HCT116 (cell line): ENCODE data around the gene TBX3.

ENCODE experiments used
- CTCF ChIP-seq, 3 experiments: fragments of 200-600 bp in 1 of 3; sonication (generic) in 1 of 3; IDR thresholded peaks in 2 of 3; conservative IDR thresholded peaks in 1 of 3; 2 replicates each; pipeline ENCODE4 v1.5.1; 2012 to 2017; ENCODE audit warnings: low read depth in 2 of 3, low read length in 2 of 3, antibody characterized with exemption in 1 of 3, borderline replicate concordance in 1 of 3, control low read depth in 1 of 3, mild to moderate bottlenecking in 1 of 3, mixed read lengths in 1 of 3, mixed run types in 1 of 3, moderate library complexity in 1 of 3; ENCODE audit not compliant: insufficient read depth in 1 of 3
- ELF1 ChIP-seq: IDR thresholded peaks from 2 replicates; pipeline ENCODE4 v1.6.1; 2012; ENCODE audit warnings: low read depth, borderline replicate concordance
- EZH2 ChIP-seq: fragments of 200-600 bp; sonication (generic); IDR thresholded peaks from 2 replicates; pipeline ENCODE4 v1.6.1; 2017; ENCODE audit warnings: antibody characterized with exemption, mixed run types
- EZH2phosphoT487 ChIP-seq: fragments of 200-600 bp; IDR thresholded peaks from 2 replicates; pipeline ENCODE4 v1.6.1; 2018; ENCODE audit warnings: antibody characterized with exemption, borderline replicate concordance
- POLR2A ChIP-seq: IDR thresholded peaks from 2 replicates; pipeline ENCODE4 v1.7.0; 2011; ENCODE audit warnings: borderline replicate concordance; ENCODE audit not compliant: insufficient read depth, insufficient read length; ENCODE audit errors: extremely low read depth
- POLR2AphosphoS5 ChIP-seq: IDR thresholded peaks from 2 replicates; pipeline ENCODE4 v1.6.1; 2011; ENCODE audit warnings: mild to moderate bottlenecking, low read depth, low read length, moderate library complexity
- REST ChIP-seq: IDR thresholded peaks from 2 replicates; pipeline ENCODE4 v1.6.1; 2012; ENCODE audit warnings: low read depth
- SIN3A ChIP-seq: IDR thresholded peaks from 2 replicates; pipeline ENCODE4 v1.6.1; 2012; ENCODE audit warnings: low read depth
- SRF ChIP-seq: IDR thresholded peaks from 2 replicates; pipeline ENCODE4 v1.6.1; 2012; ENCODE audit warnings: low read depth
- TCF7L2 ChIP-seq: IDR thresholded peaks from 2 replicates; pipeline ENCODE4 v1.7.0; 2011; ENCODE audit warnings: borderline replicate concordance, inconsistent platforms; ENCODE audit not compliant: insufficient read depth, insufficient read length; ENCODE audit errors: extremely low read depth

GRCh38 chr12:114729731-114730130 lies 45.8 kb upstream of the TBX3 start:
- TF ChIP-seq POLR2A (no peak), TCF7L2 (no peak), CTCF (IDR thresholded peaks at IDR 0.05 in 2 of 3, conservative IDR thresholded peaks at IDR 0.05 in 1 of 3; ENCODE audit: borderline replicate concordance in 1 of 3, insufficient read depth in 1 of 3, low read depth in 2 of 3, low read length in 2 of 3) (no peak), ELF1 (no peak), EZH2 (no peak), SIN3A (no peak), REST (no peak), POLR2AphosphoS5 (no peak), EZH2phosphoT487 (no peak), SRF (no peak)
